RWPE2 (cell line): ENCODE data around the gene FMOD.

Experiments
- ATAC-seq: fragments of 200-7000 bp; cut with Tn5 transposase; 3 replicates; pipeline ENCODE4 v1.9.1; 2021; ENCODE audit warnings: low read depth
- DNase-seq: peaks from one replicate; pipeline ENCODE4 v3.0.0-alpha.2; 2020; ENCODE audit warnings: low spot score
- H3K27ac ChIP-seq: fragments of 450-650 bp; 2 replicates; pipeline ENCODE4 v1.5.1; 2017; ENCODE audit warnings: mild to moderate bottlenecking; ENCODE audit not compliant: poor library complexity, severe bottlenecking
- H3K27me3 ChIP-seq: fragments of 250-450 bp; sonication (Bioruptor Pico); 2 replicates; pipeline ENCODE4 v1.5.1; 2021; ENCODE audit warnings: mild to moderate bottlenecking, moderate library complexity; ENCODE audit not compliant: insufficient read depth, poor library complexity, severe bottlenecking
- H3K36me3 ChIP-seq: fragments of 250-450 bp; sonication (Bioruptor Pico); 2 replicates; pipeline ENCODE4 v1.5.1; 2020; ENCODE audit warnings: low read depth, mild to moderate bottlenecking, moderate library complexity
- H3K4me1 ChIP-seq: fragments of 250-450 bp; sonication (Bioruptor Pico); 2 replicates; pipeline ENCODE4 v1.5.1; 2021; ENCODE audit warnings: mild to moderate bottlenecking, moderate library complexity; ENCODE audit not compliant: insufficient read depth, poor library complexity, severe bottlenecking
- H3K4me3 ChIP-seq: fragments of 250-450 bp; sonication (Bioruptor Pico); 2 replicates; pipeline ENCODE4 v1.5.1; 2021; ENCODE audit warnings: mild to moderate bottlenecking, moderate library complexity; ENCODE audit not compliant: severe bottlenecking
- H3K9me3 ChIP-seq: fragments of 250-450 bp; sonication (Bioruptor Pico); 2 replicates; pipeline ENCODE4 v1.5.1; 2021; ENCODE audit warnings: mild to moderate bottlenecking, moderate library complexity; ENCODE audit not compliant: severe bottlenecking
- CTCF ChIP-seq: fragments of 450-650 bp; IDR thresholded peaks from one replicate; pipeline ENCODE4 v1.5.1; 2017; ENCODE audit warnings: mild to moderate bottlenecking, moderate library complexity; ENCODE audit not compliant: poor library complexity, severe bottlenecking

Gene FMOD

GRCh38 chr1:203368624-203369451, 17.9 kb upstream of the FMOD start:
- peaks cover 4% of the 10 kb centered on the region for H3K4me1 ChIP-seq
- ATAC-seq = peak; percentile 95
- no peaks in the 10 kb centered on the region for H3K27me3 ChIP-seq

GRCh38 chr1:203367057-203367456, 16.1 kb upstream of the FMOD start:
- ATAC-seq (no peak), DNase-seq (no peak)
- no peaks in the 10 kb centered on the region for H3K36me3 ChIP-seq
- H3K9me3 ChIP-seq = no peaks in the 10 kb centered on the region
- H3K4me1 ChIP-seq = peaks cover 4% of the 10 kb centered on the region
- TF ChIP-seq CTCF = no peak
- H3K27me3 ChIP-seq = no peaks in the 10 kb centered on the region
- no peak overlapping the region for H3K27ac ChIP-seq
- no peak overlapping the region for H3K4me3 ChIP-seq

More at GRCh38 chr1:203368624-203369451, 17.9 kb upstream of the FMOD start:
- Histone ChIP-seq H3K4me3 (no peak overlapping the region), H3K36me3 (no peaks in the 10 kb centered on the region), H3K27ac (no peak overlapping the region), H3K9me3 (no peaks in the 10 kb centered on the region)
- peak; percentile 59 for TF ChIP-seq CTCF
- no peak for DNase-seq

GRCh38 chr1:203366476-203366875, 15.6 kb upstream of the FMOD start:
- ATAC-seq = no peak
- no peak for DNase-seq
- H3K4me1 ChIP-seq = peaks cover 4% of the 10 kb centered on the region
- no peaks in the 10 kb centered on the region for H3K9me3 ChIP-seq
- no peak overlapping the region for H3K4me3 ChIP-seq
- TF ChIP-seq CTCF = no peak
- H3K27ac ChIP-seq = no peak overlapping the region
- no peaks in the 10 kb centered on the region for H3K27me3 ChIP-seq
- H3K36me3 ChIP-seq = no peaks in the 10 kb centered on the region

- H3K9me3 ChIP-seq = no peaks in the 10 kb centered on the region
- peaks cover 4% of the 10 kb centered on the region for H3K4me1 ChIP-seq
- no peak for TF ChIP-seq CTCF
- no peaks in the 10 kb centered on the region for H3K27me3 ChIP-seq
- DNase-seq = no peak
- no peak for ATAC-seq
- no peak overlapping the region for H3K27ac ChIP-seq
- H3K36me3 ChIP-seq = no peaks in the 10 kb centered on the region
- H3K4me3 ChIP-seq = no peak overlapping the region
Observed at GRCh38 chr1:203364806-203365205, 13.9 kb upstream of the FMOD start.

GRCh38 chr1:203364094-203364801, 13.3 kb upstream of the FMOD start:
- no peak for DNase-seq
- no peak for ATAC-seq
- no peaks in the 10 kb centered on the region for H3K36me3 ChIP-seq
- H3K4me3 ChIP-seq = no peak overlapping the region
- H3K27me3 ChIP-seq = peaks cover 4% of the 10 kb centered on the region
- peaks cover 4% of the 10 kb centered on the region for H3K4me1 ChIP-seq
- no peak for TF ChIP-seq CTCF
- H3K9me3 ChIP-seq = no peaks in the 10 kb centered on the region
- no peak overlapping the region for H3K27ac ChIP-seq
